ENCODE results near the gene OXTR. TPM values are rescaled to one million over a fixed set of nuclear protein-coding genes. Genes with fewer than 3 reads are reported as not detected.

OXTR gene
- 1 to 10 TPM in 1 of 2 experiments, under 1 TPM in 1; 0.94 to 1.1 TPM for total RNA-seq
- under 1 TPM in 1 of 2 donors, not detected in 1; 0.15 TPM for polyA plus RNA-seq

- intact Hi-C loops (cut with micrococcal nuclease), result no loop called here
- H3K27ac Mint-ChIP-seq, result no peak within 1 kb of the TSS
- peak within 1 kb of the TSS in 1 of 2 donors; percentile 19 for H3K4me3 ChIP-seq (ENCODE audit: low read length in 2 of 2)
Observed at GRCh38 chr3:8769088-8769822, at the start of gene OXTR. Gene OXTR, minus strand, starts transcription at chr3:8769613. Its CDS starts 1,426 bp downstream, at chr3:8768187.

GRCh38 chr3:8817486-8817885 is 48.1 kb upstream of the OXTR start:
- ChIA-PET CTCF (ENCODE audit: partially characterized antibody) (no interaction called here), POLR2A (ENCODE audit: partially characterized antibody) (no interaction called here)
- no peak overlapping the region for H3K27ac Mint-ChIP-seq
- H3K9me3 ChIP-seq (ENCODE audit: control insufficient read depth in 1 of 2, low read length in 2 of 2), result no peaks in the 10 kb centered on the region
- no peak overlapping the region for H3K4me3 Mint-ChIP-seq
- no peaks in the 10 kb centered on the region for H3K36me3 ChIP-seq (ENCODE audit: insufficient read depth, low read length)
- peaks cover 2 to 14% of the 10 kb centered on the region in 2 donors for H3K36me3 Mint-ChIP-seq
- no peaks in the 10 kb centered on the region for H3K27me3 ChIP-seq (ENCODE audit: insufficient read depth, low read length)
- intact Hi-C loops (cut with micrococcal nuclease), result no loop called here
- H3K4me1 Mint-ChIP-seq, result no peaks in the 10 kb centered on the region
- no peaks in the 10 kb centered on the region for H3K27me3 Mint-ChIP-seq
- H3K9me3 Mint-ChIP-seq, result peaks cover 6 to 37% (median 24%) of the 10 kb centered on the region in 8 donors
- H3K4me3 ChIP-seq (ENCODE audit: low read length in 2 of 2), result no peak overlapping the region
- DNase-seq, result no peak
- no peaks in the 10 kb centered on the region for H3K4me1 ChIP-seq (ENCODE audit: insufficient read depth, low read length)
- H3K27ac ChIP-seq (ENCODE audit: low read depth, low read length), result no peak overlapping the region

More at GRCh38 chr3:8769088-8769822, at the start of gene OXTR:
- H3K27ac ChIP-seq (ENCODE audit: low read depth, low read length), result no peak within 1 kb of the TSS
- CTCF ChIA-PET (ENCODE audit: partially characterized antibody), result interaction anchor here (0.8 to 2.1 kb wide), 14 partner anchors 9 to 534 kb away, joined by 3 to 11 read pairs (median 4); no protein-coding TSS in a partner anchor
- no peaks in the 10 kb centered on the region for H3K9me3 Mint-ChIP-seq
- peaks cover 13% of the 10 kb centered on the region for H3K4me1 ChIP-seq (ENCODE audit: insufficient read depth, low read length)
- peak in 4 of 5 donors; percentile 18 to 33 (median 21) for DNase-seq
- H3K27me3 Mint-ChIP-seq, result peaks cover 22 to 26% of the 10 kb centered on the region in 2 donors
- H3K4me1 Mint-ChIP-seq, result peaks cover 4 to 13% (median 7%) of the 10 kb centered on the region in 4 donors
- H3K9me3 ChIP-seq (ENCODE audit: control insufficient read depth in 1 of 2, low read length in 2 of 2), result no peaks in the 10 kb centered on the region
- no peaks in the 10 kb centered on the region for H3K36me3 Mint-ChIP-seq
- POLR2A ChIA-PET (ENCODE audit: partially characterized antibody), result no interaction called here
- no peaks in the 10 kb centered on the region for H3K36me3 ChIP-seq (ENCODE audit: insufficient read depth, low read length)
- H3K27me3 ChIP-seq (ENCODE audit: insufficient read depth, low read length), result peaks cover 9% of the 10 kb centered on the region
- H3K4me3 Mint-ChIP-seq, result peak within 1 kb of the TSS in 7 of 8 donors; percentile 2 to 75 (median 51)

GRCh38 chr3:8816106-8816505 is 46.7 kb upstream of the OXTR start:
- CTCF ChIA-PET (ENCODE audit: partially characterized antibody), result no interaction called here
- no peak overlapping the region for H3K27ac Mint-ChIP-seq
- no peak for DNase-seq
- H3K36me3 ChIP-seq (ENCODE audit: insufficient read depth, low read length), result no peaks in the 10 kb centered on the region
- H3K27ac ChIP-seq (ENCODE audit: low read depth, low read length), result no peak overlapping the region
- H3K9me3 ChIP-seq (ENCODE audit: control insufficient read depth in 1 of 2, low read length in 2 of 2), result no peaks in the 10 kb centered on the region
- peaks cover 2 to 9% of the 10 kb centered on the region in 2 donors for H3K36me3 Mint-ChIP-seq
- intact Hi-C loops (cut with micrococcal nuclease), result no loop called here
- peaks cover 0 to 2% (median 0%) of the 10 kb centered on the region in 4 donors for H3K4me1 Mint-ChIP-seq
- no peaks in the 10 kb centered on the region for H3K27me3 Mint-ChIP-seq
- H3K4me3 ChIP-seq (ENCODE audit: low read length in 2 of 2), result no peak overlapping the region
- no peaks in the 10 kb centered on the region for H3K4me1 ChIP-seq (ENCODE audit: insufficient read depth, low read length)
- POLR2A ChIA-PET (ENCODE audit: partially characterized antibody), result no interaction called here
- peaks cover 1 to 31% (median 19%) of the 10 kb centered on the region in 8 donors for H3K9me3 Mint-ChIP-seq
- H3K4me3 Mint-ChIP-seq, result no peak overlapping the region
- no peaks in the 10 kb centered on the region for H3K27me3 ChIP-seq (ENCODE audit: insufficient read depth, low read length)

- Mint-ChIP-seq H3K27ac (no peak overlapping the region), H3K36me3 (no peaks in the 10 kb centered on the region), H3K4me3 (no peak overlapping the region), H3K4me1 (peaks cover 0 to 2% (median 0%) of the 10 kb centered on the region in 4 donors), H3K9me3 (peaks cover 0 to 16% (median 7%) of the 10 kb centered on the region in 8 donors), H3K27me3 (no peaks in the 10 kb centered on the region)
- ChIA-PET CTCF (ENCODE audit: partially characterized antibody) (no interaction called here), POLR2A (ENCODE audit: partially characterized antibody) (no interaction called here)
- no peak for DNase-seq
- intact Hi-C loops (cut with micrococcal nuclease), result no loop called here
- H3K27me3 ChIP-seq (ENCODE audit: insufficient read depth, low read length), result no peaks in the 10 kb centered on the region
- H3K4me3 ChIP-seq (ENCODE audit: low read length in 2 of 2), result no peak overlapping the region
- no peaks in the 10 kb centered on the region for H3K4me1 ChIP-seq (ENCODE audit: insufficient read depth, low read length)
- no peaks in the 10 kb centered on the region for H3K36me3 ChIP-seq (ENCODE audit: insufficient read depth, low read length)
- no peaks in the 10 kb centered on the region for H3K9me3 ChIP-seq (ENCODE audit: control insufficient read depth in 1 of 2, low read length in 2 of 2)
- H3K27ac ChIP-seq (ENCODE audit: low read depth, low read length), result no peak overlapping the region
Observed at GRCh38 chr3:8813411-8813810, 44.0 kb upstream of the OXTR start.

- no peaks in the 10 kb centered on the region for H3K36me3 Mint-ChIP-seq
- peaks cover 0 to 4% (median under 1%) of the 10 kb centered on the region in 8 donors for H3K9me3 Mint-ChIP-seq
- peaks cover 0 to 2% (median 0%) of the 10 kb centered on the region in 4 donors for H3K4me1 Mint-ChIP-seq
- ChIA-PET CTCF (ENCODE audit: partially characterized antibody) (no interaction called here), POLR2A (ENCODE audit: partially characterized antibody) (no interaction called here)
- H3K27ac Mint-ChIP-seq, result no peak overlapping the region
- no peak for DNase-seq
- no peaks in the 10 kb centered on the region for H3K27me3 Mint-ChIP-seq
- intact Hi-C loops (cut with micrococcal nuclease), result no loop called here
- H3K27me3 ChIP-seq (ENCODE audit: insufficient read depth, low read length), result no peaks in the 10 kb centered on the region
- no peaks in the 10 kb centered on the region for H3K9me3 ChIP-seq (ENCODE audit: control insufficient read depth in 1 of 2, low read length in 2 of 2)
- H3K4me3 Mint-ChIP-seq, result no peak overlapping the region
- no peaks in the 10 kb centered on the region for H3K36me3 ChIP-seq (ENCODE audit: insufficient read depth, low read length)
- H3K4me1 ChIP-seq (ENCODE audit: insufficient read depth, low read length), result no peaks in the 10 kb centered on the region
- H3K27ac ChIP-seq (ENCODE audit: low read depth, low read length), result no peak overlapping the region
- H3K4me3 ChIP-seq (ENCODE audit: low read length in 2 of 2), result no peak overlapping the region
Observed at GRCh38 chr3:8810561-8810960, 41.1 kb upstream of the OXTR start.

GRCh38 chr3:8805774-8806173 is 36.4 kb upstream of the OXTR start:
- H3K36me3 ChIP-seq (ENCODE audit: insufficient read depth, low read length), result no peaks in the 10 kb centered on the region
- no peak overlapping the region for H3K4me3 Mint-ChIP-seq
- no peak overlapping the region for H3K27ac Mint-ChIP-seq
- no peak overlapping the region for H3K4me3 ChIP-seq (ENCODE audit: low read length in 2 of 2)
- H3K9me3 Mint-ChIP-seq, result peaks cover 0 to 7% (median under 1%) of the 10 kb centered on the region in 8 donors
- H3K4me1 ChIP-seq (ENCODE audit: insufficient read depth, low read length), result no peaks in the 10 kb centered on the region
- ChIA-PET POLR2A (ENCODE audit: partially characterized antibody) (no interaction called here), CTCF (ENCODE audit: partially characterized antibody) (no interaction called here)
- H3K9me3 ChIP-seq (ENCODE audit: control insufficient read depth in 1 of 2, low read length in 2 of 2), result no peaks in the 10 kb centered on the region
- intact Hi-C loops (cut with micrococcal nuclease), result no loop called here
- H3K36me3 Mint-ChIP-seq, result no peaks in the 10 kb centered on the region
- no peaks in the 10 kb centered on the region for H3K27me3 ChIP-seq (ENCODE audit: insufficient read depth, low read length)
- DNase-seq, result no peak
- no peak overlapping the region for H3K27ac ChIP-seq (ENCODE audit: low read depth, low read length)
- no peaks in the 10 kb centered on the region for H3K27me3 Mint-ChIP-seq
- H3K4me1 Mint-ChIP-seq, result no peaks in the 10 kb centered on the region

GRCh38 chr3:8802256-8802655 is 32.8 kb upstream of the OXTR start:
- CTCF ChIA-PET (ENCODE audit: partially characterized antibody), result no interaction called here
- Histone ChIP-seq H3K27me3 (ENCODE audit: insufficient read depth, low read length) (no peaks in the 10 kb centered on the region), H3K36me3 (ENCODE audit: insufficient read depth, low read length) (no peaks in the 10 kb centered on the region), H3K9me3 (ENCODE audit: control insufficient read depth in 1 of 2, low read length in 2 of 2) (no peaks in the 10 kb centered on the region), H3K4me3 (ENCODE audit: low read length in 2 of 2) (no peak overlapping the region), H3K27ac (ENCODE audit: low read depth, low read length) (no peak overlapping the region), H3K4me1 (ENCODE audit: insufficient read depth, low read length) (no peaks in the 10 kb centered on the region)
- H3K36me3 Mint-ChIP-seq, result no peaks in the 10 kb centered on the region
- H3K27ac Mint-ChIP-seq, result no peak overlapping the region
- H3K4me1 Mint-ChIP-seq, result no peaks in the 10 kb centered on the region
- H3K27me3 Mint-ChIP-seq, result peaks cover 0 to 3% of the 10 kb centered on the region in 2 donors
- H3K4me3 Mint-ChIP-seq, result no peak overlapping the region
- no peak for DNase-seq
- intact Hi-C loops (cut with micrococcal nuclease), result no loop called here
- POLR2A ChIA-PET (ENCODE audit: partially characterized antibody), result no interaction called here
- H3K9me3 Mint-ChIP-seq, result peaks cover 0 to 11% (median 6%) of the 10 kb centered on the region in 8 donors
